Mesothelial cell of epicardium (in vitro differentiated cells): ENCODE results near the gene CAMK2N1. TPM values are rescaled to one million over a fixed set of nuclear protein-coding genes. Genes with fewer than 3 reads are reported as not detected.

ENCODE experiments used
- DNase-seq, 2 experiments: peaks; one replicate each; pipeline ENCODE4 v3.0.0; 2021; ENCODE audit warnings: low spot score in 2 of 2; ENCODE audit not compliant: unreplicated experiment in 2 of 2
- H3K27ac Mint-ChIP-seq: 2 replicates; pipeline ENCODE4 v1.8.0; 2021; ENCODE audit warnings: mixed read lengths
- H3K27me3 Mint-ChIP-seq: 2 replicates; pipeline ENCODE4 v1.8.0; 2021; ENCODE audit warnings: low read depth, mixed read lengths
- H3K36me3 Mint-ChIP-seq: 2 replicates; pipeline ENCODE4 v1.8.0; 2021; ENCODE audit warnings: mixed read lengths
- H3K4me1 Mint-ChIP-seq: 2 replicates; pipeline ENCODE4 v1.8.0; 2021; ENCODE audit warnings: mixed read lengths
- H3K4me3 Mint-ChIP-seq: 2 replicates; pipeline ENCODE4 v1.8.0; 2021; ENCODE audit warnings: mild to moderate bottlenecking, moderate library complexity, mixed read lengths
- H3K9me3 Mint-ChIP-seq: 2 replicates; pipeline ENCODE4 v1.8.0; 2021; ENCODE audit warnings: mixed read lengths
- CTCF ChIP-seq: fragments of 200-600 bp; sonication (generic); IDR thresholded peaks from one replicate; pipeline ENCODE4 v1.5.0; 2021; ENCODE audit warnings: antibody characterized with exemption; ENCODE audit not compliant: unreplicated experiment
- total RNA-seq: library from RNA; stranded (reverse); gene quantifications from 3 replicates; pipeline ENCODE4 v1.2.1, GENCODE V29; 2021

The CAMK2N1 gene
- total RNA-seq, 1 donor from 2014 or later: 29.1 TPM

- no peak overlapping the region for H3K4me3 Mint-ChIP-seq
- H3K4me1 Mint-ChIP-seq: peaks cover 4% of the 10 kb centered on the region
- no peaks in the 10 kb centered on the region for H3K9me3 Mint-ChIP-seq
- TF ChIP-seq CTCF: no peak
- H3K27ac Mint-ChIP-seq: no peak overlapping the region
- H3K36me3 Mint-ChIP-seq: peaks cover 3% of the 10 kb centered on the region
- peaks cover 43% of the 10 kb centered on the region for H3K27me3 Mint-ChIP-seq
- DNase-seq: no peak
These were observed 5.9 kb upstream of the CAMK2N1 start for GRCh38 chr1:20491866-20492265.

GRCh38 chr1:20491178-20491577 is 5.2 kb upstream of the CAMK2N1 start:
- H3K9me3 Mint-ChIP-seq: no peaks in the 10 kb centered on the region
- H3K27ac Mint-ChIP-seq: no peak overlapping the region
- peaks cover 5% of the 10 kb centered on the region for H3K4me1 Mint-ChIP-seq
- DNase-seq: no peak
- peaks cover 43% of the 10 kb centered on the region for H3K27me3 Mint-ChIP-seq
- H3K4me3 Mint-ChIP-seq: no peak overlapping the region
- no peaks in the 10 kb centered on the region for H3K36me3 Mint-ChIP-seq
- TF ChIP-seq CTCF: no peak

DNA sequence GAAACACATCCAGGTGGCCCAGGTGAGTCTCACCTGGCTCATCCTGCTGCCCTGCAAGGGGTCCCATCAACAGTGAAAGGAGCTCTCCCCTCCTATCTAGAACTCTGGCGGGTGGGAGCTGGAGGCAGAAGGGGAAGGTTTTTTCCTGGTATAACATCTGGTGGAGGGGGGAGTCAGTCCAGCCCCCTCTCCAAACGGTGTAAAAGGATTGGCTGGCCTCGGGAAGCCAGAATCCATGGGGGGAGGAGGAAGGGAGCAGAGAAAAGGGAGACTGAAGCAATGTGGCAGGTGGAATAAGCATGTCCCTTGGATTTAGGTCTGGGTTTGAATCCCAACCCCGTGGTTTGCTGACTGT is 1.2 kb upstream of the CAMK2N1 start:
- DNase-seq: no peak
- Mint-ChIP-seq H3K36me3 (no peaks in the 10 kb centered on the region), H3K4me1 (peaks cover 23% of the 10 kb centered on the region), H3K9me3 (no peaks in the 10 kb centered on the region), H3K27me3 (peaks cover 67% of the 10 kb centered on the region), H3K4me3 (peak overlapping the region; percentile 69), H3K27ac (peak overlapping the region; percentile 71)
- no peak for TF ChIP-seq CTCF

DNA sequence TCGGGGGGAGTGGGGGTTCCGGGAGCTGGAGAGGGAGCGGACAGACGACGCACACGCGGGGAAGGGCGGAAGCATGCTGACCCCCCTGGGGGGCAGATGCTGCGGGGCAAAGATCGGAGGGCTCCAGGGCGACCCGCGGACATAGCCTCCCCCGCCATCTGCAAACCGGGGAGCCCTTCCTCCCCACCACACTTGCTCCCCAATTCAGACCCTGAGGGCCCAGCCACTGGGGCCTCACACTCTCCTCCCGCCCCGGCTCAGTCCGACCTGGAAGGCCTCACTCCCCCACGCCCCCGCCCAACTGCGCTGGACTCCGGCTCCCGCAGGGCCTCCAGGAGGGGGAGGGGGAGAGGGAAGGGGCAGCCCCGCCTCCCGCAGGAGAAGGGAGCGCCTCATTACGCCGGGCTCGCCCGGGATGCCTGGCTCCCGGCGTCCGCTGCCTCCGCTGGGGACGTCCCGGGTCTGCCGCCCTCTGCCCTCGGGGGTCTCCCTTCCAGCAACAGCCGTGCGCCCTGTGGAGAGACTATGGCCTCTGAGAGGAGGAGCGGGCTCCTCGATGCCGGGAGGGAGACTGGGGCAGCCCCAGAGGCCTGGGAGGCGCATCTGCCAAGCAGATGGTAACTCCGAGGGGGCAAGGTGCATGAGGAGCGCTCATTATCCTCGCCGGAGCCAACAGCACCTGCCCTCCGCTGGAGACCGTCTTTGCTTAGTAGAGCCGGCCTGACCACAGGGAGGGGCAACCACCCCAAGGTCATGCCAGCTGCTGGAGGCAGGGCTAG is 636 bp upstream of the CAMK2N1 start:
- H3K4me1 Mint-ChIP-seq: peaks cover 24% of the 10 kb centered on the region
- no peak for TF ChIP-seq CTCF
- no peaks in the 10 kb centered on the region for H3K9me3 Mint-ChIP-seq
- peak overlapping the region; percentile 71 for H3K27ac Mint-ChIP-seq
- no peaks in the 10 kb centered on the region for H3K36me3 Mint-ChIP-seq
- H3K4me3 Mint-ChIP-seq: peak overlapping the region; percentile 69
- peak; percentile 79 to 83 for DNase-seq
- H3K27me3 Mint-ChIP-seq: peaks cover 71% of the 10 kb centered on the region

DNA sequence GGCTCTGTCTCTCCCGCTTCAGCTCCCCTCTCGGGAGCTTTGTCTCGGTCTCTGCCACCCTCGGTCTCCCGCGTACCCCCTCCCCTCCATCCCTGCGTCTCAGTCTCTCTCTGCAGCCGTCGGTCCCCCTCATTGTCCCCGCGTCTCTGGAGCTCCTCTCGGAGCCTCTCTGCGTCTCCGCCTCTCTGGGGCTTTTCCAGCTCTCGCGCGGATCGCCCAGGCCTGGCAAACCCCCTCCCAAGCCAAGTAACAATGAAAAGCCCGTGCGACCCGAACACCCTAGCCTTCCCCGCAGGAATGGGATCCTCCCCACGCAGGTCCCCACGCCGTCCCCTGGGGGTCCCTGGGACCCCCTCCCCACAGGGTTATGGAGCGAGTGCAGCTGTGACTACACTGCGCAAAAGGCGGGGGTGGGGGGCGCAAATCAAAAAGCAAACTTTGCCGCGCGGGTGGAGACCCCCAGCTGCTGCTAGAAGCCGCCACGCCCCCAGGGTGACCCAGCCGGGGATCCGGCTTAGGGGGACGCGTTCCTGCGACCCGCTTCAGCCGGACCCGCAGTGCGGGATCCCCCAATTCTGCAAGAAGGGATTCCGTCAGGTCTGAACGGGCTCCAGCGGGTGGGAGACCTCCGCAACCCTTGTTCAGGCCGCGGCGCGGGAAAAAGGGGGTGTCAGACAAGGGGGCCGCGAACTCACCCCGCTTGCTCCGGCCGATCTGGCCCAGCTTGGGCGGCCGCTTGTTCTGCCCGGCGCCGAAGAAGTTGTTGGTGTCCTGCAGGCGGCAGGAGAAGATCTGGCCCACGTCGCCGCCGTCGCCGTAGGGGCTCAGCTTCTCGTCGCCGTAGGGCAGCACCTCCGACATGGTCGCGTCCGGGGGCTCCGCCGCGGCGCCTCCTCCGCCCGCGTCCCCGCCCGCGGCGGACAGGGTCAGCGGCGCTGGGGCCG is 1.2 kb downstream of the CAMK2N1 start:
- DNase-seq: peak in 1 of 2 experiments; percentile 51
- Mint-ChIP-seq H3K4me1 (peaks cover 31% of the 10 kb centered on the region), H3K27me3 (peaks cover 64% of the 10 kb centered on the region), H3K9me3 (no peaks in the 10 kb centered on the region), H3K36me3 (no peaks in the 10 kb centered on the region), H3K27ac (peak overlapping the region; percentile 86), H3K4me3 (peak overlapping the region; percentile 92)
- TF ChIP-seq CTCF: no peak
